ENCODE data around the gene CTNND2.
"Not testable (repeated sequence)": the region's sequence is repeated elsewhere in the genome, so short reads cannot be mapped to it uniquely, and the experiment has no call there.

CTNND2 gene

DNA sequence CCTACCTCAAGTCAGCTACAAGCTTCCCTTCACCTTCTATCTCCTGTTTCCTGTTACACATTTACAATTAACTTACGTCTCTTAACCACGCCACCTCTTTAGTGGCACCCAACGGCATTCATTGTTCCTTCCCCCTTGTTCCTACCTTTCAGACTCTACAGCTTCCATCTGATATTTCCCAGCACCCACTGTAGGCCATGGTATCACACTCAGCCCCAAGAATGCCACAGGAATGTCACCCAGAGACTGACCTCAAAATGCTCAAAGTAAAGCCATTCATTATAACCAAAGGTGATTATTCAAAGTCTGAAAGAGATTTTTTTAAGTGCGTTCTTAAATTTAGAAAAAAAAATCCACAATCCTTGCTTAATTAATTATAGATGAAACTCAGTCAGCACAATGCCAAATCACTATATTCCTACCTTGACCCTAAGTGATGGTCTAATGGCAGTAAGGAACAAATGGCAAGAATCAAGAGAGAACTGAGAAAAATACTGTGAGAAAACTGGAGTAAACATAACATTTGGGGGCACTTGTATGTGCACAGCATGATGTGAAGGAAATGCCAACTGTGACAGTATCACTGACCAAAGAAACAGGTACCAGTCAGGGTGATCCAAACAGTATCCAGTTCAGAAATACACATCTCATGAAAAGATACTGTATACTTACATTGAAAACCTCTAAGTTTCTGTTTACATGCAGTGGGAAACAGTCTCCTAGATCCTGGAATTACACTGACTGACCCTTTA, 52.1 kb downstream of the CTNND2 start:
- TF ChIP-seq Cebpa-rat (IDR thresholded peaks at IDR 0.05) = no peak
- Histone ChIP-seq H3K9ac (no peak overlapping the region), H3K36me3 (no peaks in the 10 kb centered on the region), H3K9me3 (replicated peaks in 1 of 11) (no peaks in the 10 kb centered on the region), H4K20me1 (no peaks in the 10 kb centered on the region), H3K4me2 (no peak overlapping the region), H3K4me3 (no peak overlapping the region), H3K27me3 (no peaks in the 10 kb centered on the region), H3K4me1 (no peaks in the 10 kb centered on the region), H3K27ac (no peak overlapping the region)

DNA sequence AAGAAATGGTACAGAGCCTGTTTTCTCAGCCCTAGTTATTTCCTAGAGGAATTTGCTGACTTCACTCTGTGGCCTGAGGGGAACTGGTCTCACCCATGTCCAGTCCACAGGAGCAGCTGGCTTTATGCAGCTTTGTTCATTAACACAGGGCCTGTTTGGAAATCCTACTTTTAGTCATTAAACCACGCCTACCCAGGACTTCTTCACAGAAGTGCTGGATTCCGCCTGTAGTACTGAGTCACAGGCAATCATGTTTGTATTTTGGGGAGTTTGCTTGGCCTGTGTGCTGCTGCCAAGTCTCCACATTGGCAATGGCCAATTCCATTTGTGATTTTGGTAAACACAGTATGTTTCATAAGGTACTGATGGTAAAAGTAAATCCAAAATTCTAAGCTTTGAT, 52.8 kb downstream of the CTNND2 start:
- H3K4me3 ChIP-seq = no peak overlapping the region
- no peak overlapping the region for H3K9ac ChIP-seq
- H3K4me1 ChIP-seq = no peaks in the 10 kb centered on the region
- no peak overlapping the region for H3K27ac ChIP-seq
- H4K20me1 ChIP-seq = no peaks in the 10 kb centered on the region
- no peaks in the 10 kb centered on the region for H3K36me3 ChIP-seq
- TF ChIP-seq Cebpa-rat (IDR thresholded peaks at IDR 0.05) = no peak
- no peak overlapping the region for H3K4me2 ChIP-seq
- no peaks in the 10 kb centered on the region for H3K27me3 ChIP-seq
- H3K9me3 ChIP-seq (replicated peaks in 1 of 11) = no peaks in the 10 kb centered on the region

DNA sequence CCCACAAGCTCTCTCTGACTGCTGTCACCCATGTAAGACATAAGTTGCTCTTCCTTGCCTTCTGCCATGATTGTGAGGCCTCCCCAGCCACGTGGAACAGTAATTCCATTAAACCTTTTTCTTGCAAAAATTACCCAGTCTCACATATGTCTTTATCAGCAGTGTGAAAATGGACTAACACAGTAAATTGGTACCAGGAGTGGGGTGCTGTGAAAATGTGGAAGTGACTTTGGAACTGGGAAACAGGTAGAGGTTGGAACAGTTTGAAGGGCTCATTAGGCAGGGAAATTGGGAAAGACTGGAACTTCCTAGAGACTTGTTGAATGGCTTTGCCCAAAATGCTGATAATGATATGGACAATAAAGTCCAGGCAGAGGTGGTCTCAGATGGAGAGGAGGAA, 75.7 kb downstream of the CTNND2 start:
- H3K4me3 ChIP-seq, H3K27ac ChIP-seq, H3K9ac ChIP-seq, H3K36me3 ChIP-seq, H4K20me1 ChIP-seq, H3K4me1 ChIP-seq, H3K27me3 ChIP-seq, H3K4me2 ChIP-seq: not testable (repeated sequence)
- H3K9me3 ChIP-seq (replicated peaks in 1 of 11) = peaks cover 20 to 30% (median 27%) of the 10 kb centered on the region in 11 experiments

DNA sequence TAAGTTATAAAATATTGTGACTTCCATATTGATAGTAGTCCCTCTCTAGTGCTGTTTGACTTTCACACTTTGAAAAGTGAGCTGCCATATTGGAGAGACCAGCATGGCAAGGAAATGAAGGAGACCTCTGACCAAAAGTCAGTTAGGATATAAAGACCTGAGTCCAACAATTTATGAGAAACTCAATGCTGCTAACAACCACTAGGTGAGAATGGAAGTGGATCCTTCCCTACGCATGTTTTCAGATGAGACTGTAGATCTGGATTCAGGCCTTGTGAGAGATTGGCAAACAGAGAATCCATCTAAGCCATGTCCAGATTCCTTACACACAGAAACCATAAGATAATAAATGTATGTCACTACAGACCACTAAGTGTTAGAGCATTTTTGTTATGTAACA, 81.6 kb downstream of the CTNND2 start:
- H4K20me1 ChIP-seq = no peaks in the 10 kb centered on the region

DNA sequence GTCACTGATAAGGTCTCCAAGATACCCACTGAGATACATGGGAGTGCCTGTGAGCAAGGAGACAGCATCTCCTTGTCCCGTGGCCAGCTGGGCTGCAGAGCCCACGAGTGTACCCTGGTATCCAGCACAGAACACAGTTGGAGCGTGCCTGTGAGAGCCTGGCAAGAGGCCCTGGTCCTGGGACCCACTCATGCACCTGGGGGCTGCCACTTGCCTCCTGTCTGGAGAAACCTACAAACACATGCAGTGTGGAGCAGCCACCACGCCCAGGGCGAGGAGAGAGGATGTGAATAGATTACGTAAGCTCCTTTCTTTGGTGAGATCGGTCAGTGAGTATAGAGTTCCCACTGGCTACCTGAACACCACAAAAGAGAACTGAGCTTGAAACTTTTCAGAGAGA, 88.3 kb downstream of the CTNND2 start:
- H3K27ac ChIP-seq = no peak overlapping the region
- TF ChIP-seq Cebpa-rat (IDR thresholded peaks at IDR 0.05) = no peak

More for the DNA sequence above, 81.6 kb downstream of the CTNND2 start:
- no peaks in the 10 kb centered on the region for H3K4me1 ChIP-seq
- TF ChIP-seq Cebpa-rat (IDR thresholded peaks at IDR 0.05) = no peak
- H3K9ac ChIP-seq = no peak overlapping the region
- peaks cover 0 to 6% (median 0%) of the 10 kb centered on the region in 11 experiments; a peak in 5 of 22 replicates for H3K9me3 ChIP-seq (replicated peaks in 1 of 11)
- H3K4me2 ChIP-seq = no peak overlapping the region
- no peak overlapping the region for H3K4me3 ChIP-seq
- no peak overlapping the region for H3K27ac ChIP-seq
- no peaks in the 10 kb centered on the region for H3K27me3 ChIP-seq
- no peaks in the 10 kb centered on the region for H3K36me3 ChIP-seq

DNA sequence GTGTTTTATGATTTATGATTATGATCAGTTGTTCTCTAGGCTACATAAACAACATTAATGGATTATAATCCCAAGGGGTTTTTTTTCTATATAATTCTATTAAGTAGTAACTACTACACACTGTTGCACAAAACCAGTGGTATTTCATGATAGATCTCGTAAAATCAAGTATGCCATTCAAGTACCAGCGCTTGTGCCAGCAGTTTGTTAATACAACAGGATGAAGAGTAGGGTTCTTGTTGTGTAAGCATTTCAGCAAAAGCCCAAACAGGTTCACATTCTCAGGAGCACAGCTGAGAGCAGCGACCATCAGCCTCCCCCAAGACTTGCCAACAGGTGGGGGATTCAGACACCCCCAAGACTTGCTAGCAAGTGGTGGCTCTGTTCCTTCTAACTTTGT, 88.8 kb downstream of the CTNND2 start:
- Histone ChIP-seq H3K9me3 (replicated peaks in 1 of 11) (no peaks in the 10 kb centered on the region), H3K9ac (no peak overlapping the region), H3K4me1 (no peaks in the 10 kb centered on the region), H3K27ac (no peak overlapping the region), H3K27me3 (no peaks in the 10 kb centered on the region), H3K4me2 (no peak overlapping the region), H3K36me3 (no peaks in the 10 kb centered on the region), H3K4me3 (no peak overlapping the region), H4K20me1 (no peaks in the 10 kb centered on the region)
- no peak for TF ChIP-seq Cebpa-rat (IDR thresholded peaks at IDR 0.05)

More for the DNA sequence above, 88.3 kb downstream of the CTNND2 start:
- Histone ChIP-seq H3K9me3 (replicated peaks in 1 of 11) (no peaks in the 10 kb centered on the region), H3K36me3 (no peaks in the 10 kb centered on the region), H3K4me3 (no peak overlapping the region), H3K4me1 (no peaks in the 10 kb centered on the region), H3K27me3 (no peaks in the 10 kb centered on the region), H3K9ac (no peak overlapping the region), H4K20me1 (no peaks in the 10 kb centered on the region), H3K4me2 (no peak overlapping the region)

DNA sequence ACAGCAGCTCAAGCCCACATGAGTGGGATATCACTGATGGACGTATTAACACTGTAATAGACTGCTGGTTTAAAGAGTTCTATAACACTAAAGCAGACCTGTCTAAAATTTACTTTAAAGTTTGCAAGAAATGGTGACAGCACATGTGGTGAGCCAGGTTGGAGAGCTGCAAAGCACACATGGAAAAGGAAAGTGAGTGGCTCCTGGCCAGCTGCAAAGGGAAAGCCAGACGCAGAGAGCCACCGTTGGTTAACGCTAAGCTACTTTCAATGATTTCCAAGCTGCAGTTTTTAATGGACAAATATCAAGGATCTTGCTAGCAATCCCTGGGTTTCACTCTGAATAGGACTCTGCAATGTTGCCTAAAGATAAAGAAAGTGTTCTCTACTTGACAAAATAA, 89.9 kb downstream of the CTNND2 start:
- H3K9me3 ChIP-seq (replicated peaks in 1 of 11) = no peaks in the 10 kb centered on the region
- H3K36me3 ChIP-seq = no peaks in the 10 kb centered on the region
- no peak for TF ChIP-seq Cebpa-rat (IDR thresholded peaks at IDR 0.05)
- no peaks in the 10 kb centered on the region for H3K27me3 ChIP-seq
- no peak overlapping the region for H3K4me2 ChIP-seq
- no peak overlapping the region for H3K4me3 ChIP-seq
- H4K20me1 ChIP-seq = no peaks in the 10 kb centered on the region
- no peaks in the 10 kb centered on the region for H3K4me1 ChIP-seq
- no peak overlapping the region for H3K9ac ChIP-seq
- no peak overlapping the region for H3K27ac ChIP-seq

DNA sequence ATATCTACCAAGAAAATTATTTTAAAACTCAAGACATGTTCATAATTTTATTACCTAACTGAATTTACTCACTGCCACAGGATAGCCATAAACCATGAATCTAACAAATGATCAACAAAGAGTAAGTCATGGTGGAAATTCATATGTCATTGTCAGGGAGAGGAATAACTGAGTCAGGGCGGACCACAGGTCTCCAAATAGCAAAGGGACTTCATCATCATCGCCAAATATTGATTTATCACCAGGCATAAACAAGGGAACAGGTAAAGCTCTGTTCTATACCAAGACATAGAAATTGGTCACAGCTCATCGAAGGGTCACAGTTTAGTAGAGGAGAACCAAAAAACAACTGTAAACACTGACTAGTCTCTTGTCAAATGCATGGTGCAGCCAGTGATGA, 94.8 kb downstream of the CTNND2 start:
- H3K27me3 ChIP-seq = no peaks in the 10 kb centered on the region
- peaks cover 0 to 9% (median 0%) of the 10 kb centered on the region in 10 experiments; a peak in 6 of 20 replicates for H3K4me1 ChIP-seq
- no peak for TF ChIP-seq Cebpa-rat (IDR thresholded peaks at IDR 0.05)
- H4K20me1 ChIP-seq = no peaks in the 10 kb centered on the region
- no peak overlapping the region for H3K27ac ChIP-seq
- H3K36me3 ChIP-seq = no peaks in the 10 kb centered on the region
- no peak overlapping the region for H3K4me3 ChIP-seq
- no peaks in the 10 kb centered on the region for H3K9me3 ChIP-seq (replicated peaks in 1 of 11)
- no peak overlapping the region for H3K9ac ChIP-seq
- H3K4me2 ChIP-seq = no peak overlapping the region

DNA sequence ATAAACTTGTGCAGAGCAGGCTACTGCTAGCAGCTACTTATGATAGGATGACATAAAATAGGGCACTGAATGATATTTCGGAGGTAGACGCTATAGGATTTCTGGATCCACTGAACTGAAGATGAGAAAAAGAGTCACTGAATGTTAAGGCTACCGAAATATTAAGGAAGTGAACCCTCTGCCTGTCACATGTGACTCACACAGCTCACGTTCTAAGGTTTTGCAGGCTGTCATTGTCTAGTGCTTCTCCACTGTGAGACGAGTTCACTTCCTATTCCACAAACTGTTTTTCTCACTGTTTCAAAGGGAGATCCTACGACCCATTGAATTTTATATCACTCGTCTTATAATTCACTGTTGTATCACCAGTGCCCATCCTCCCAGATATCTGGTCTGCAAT, 100.8 kb downstream of the CTNND2 start:
- H3K4me2 ChIP-seq = peak overlapping the region in 2 of 11 experiments; percentile 0 to 2; a peak in 2 of 22 replicates
- H3K27ac ChIP-seq = no peak overlapping the region
- TF ChIP-seq Cebpa-rat (IDR thresholded peaks at IDR 0.05) = no peak
- H3K4me1 ChIP-seq = peaks cover 0 to 9% (median 5%) of the 10 kb centered on the region in 10 experiments; a peak in 10 of 20 replicates
- no peaks in the 10 kb centered on the region for H3K36me3 ChIP-seq
- no peak overlapping the region for H3K9ac ChIP-seq
- H3K4me3 ChIP-seq = no peak overlapping the region
- no peaks in the 10 kb centered on the region for H3K27me3 ChIP-seq
- H3K9me3 ChIP-seq (replicated peaks in 1 of 11) = no peaks in the 10 kb centered on the region
- H4K20me1 ChIP-seq = no peaks in the 10 kb centered on the region

DNA sequence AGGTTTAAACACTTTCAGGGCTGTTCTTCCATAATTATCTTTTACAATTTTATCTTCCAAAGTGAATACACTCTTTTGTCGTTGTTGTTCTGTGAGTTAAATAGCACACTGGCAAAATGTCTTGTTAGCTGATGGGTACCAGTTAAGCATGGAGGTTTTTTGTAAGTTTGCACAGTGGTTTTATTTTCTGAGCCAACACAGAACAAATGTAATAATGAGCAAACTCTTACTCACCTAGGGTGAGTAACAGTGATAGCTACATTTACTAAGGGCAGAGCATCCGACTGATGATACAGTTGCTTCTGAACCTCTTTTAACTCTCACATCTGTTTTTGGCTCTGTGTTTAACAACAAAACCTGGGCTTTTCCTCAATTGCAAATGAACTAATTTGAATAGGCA, 103.2 kb downstream of the CTNND2 start:
- Histone ChIP-seq H3K27me3 (no peaks in the 10 kb centered on the region), H3K36me3 (no peaks in the 10 kb centered on the region), H3K9me3 (replicated peaks in 1 of 11) (no peaks in the 10 kb centered on the region), H3K4me3 (no peak overlapping the region), H3K27ac (no peak overlapping the region), H3K9ac (no peak overlapping the region), H3K4me2 (no peak overlapping the region), H4K20me1 (no peaks in the 10 kb centered on the region), H3K4me1 (peaks cover 0 to 7% (median 0%) of the 10 kb centered on the region in 10 experiments; a peak in 4 of 20 replicates)
- TF ChIP-seq Cebpa-rat (IDR thresholded peaks at IDR 0.05) = no peak
